HCT116 (cell line): ENCODE results near the gene GSTT4. TPM values are rescaled to one million over a fixed set of nuclear protein-coding genes. Genes with fewer than 3 reads are reported as not detected.

Experiments used
- ATAC-seq: fragments of 200-7000 bp; cut with Tn5 transposase; 2 replicates; pipeline ENCODE4 v1.9.1; 2020; ENCODE audit warnings: mild to moderate bottlenecking, moderate library complexity
- BruUV-seq: library from RNA; stranded (reverse); fragments of 400-500 nt; replicated peaks from 2 replicates; lab custom pipeline; 2021; lab: Mats Ljungman, UMichigan
- CTCF ChIA-PET: fragments of 300-600 bp; sonication (Branson Sonifier 250); formaldehyde crosslinking; loops from one replicate; lab custom pipeline; 2021; ENCODE audit warnings: antibody characterized with exemption; lab: Charles Lee
- POLR2A ChIA-PET: fragments of 300-600, 350-600 bp; sonication (Branson Sonifier 250); formaldehyde crosslinking; loops from one replicate; lab custom pipeline; 2021; ENCODE audit warnings: antibody characterized with exemption; lab: Charles Lee
- RAD21 ChIA-PET, 2 experiments: fragments of 300-600 bp; sonication (Branson Sonifier 250); formaldehyde crosslinking; loops; one replicate each; lab custom pipeline; 2023; ENCODE audit warnings: low total read pairs in 2 of 2; ENCODE audit not compliant: uncharacterized antibody in 2 of 2, unreplicated experiment in 2 of 2, low non-redundant PET in 1 of 2; lab: Charles Lee
- DNase-seq: peaks from one replicate; pipeline ENCODE4 v3.0.0-alpha.2; 2010; ENCODE audit warnings: low read depth, low spot score
- H2AFZ ChIP-seq: fragments of 200-600 bp; shearing (Covaris generic), sonication (generic); 2 replicates; pipeline ENCODE4 v1.6.1; 2017; ENCODE audit warnings: low read depth, mixed run types, mixed read lengths, antibody characterized with exemption, low read length; ENCODE audit not compliant: poor library complexity, severe bottlenecking
- H3K27ac ChIP-seq: 2 replicates; pipeline ENCODE4 v1.5.1; 2012; ENCODE audit warnings: low read depth, low read length
- H3K27me3 ChIP-seq: fragments of 200-600 bp; sonication (generic); 2 replicates; pipeline ENCODE4 v1.6.1; 2016; ENCODE audit warnings: mixed run types, low read length, mixed read lengths; ENCODE audit not compliant: insufficient read depth
- H3K36me3 ChIP-seq, 2 experiments: fragments of 200-500 bp in 1 of 2; fragments of 200-600 bp in 1 of 2; sonication (Bioruptor generic) in 1 of 2; sonication (generic) in 1 of 2; 2 replicates each; pipeline versions ENCODE4 v1.5.1 to v1.6.1; 2014 to 2016; ENCODE audit warnings: low read length in 2 of 2, inconsistent platforms in 1 of 2, mixed read lengths in 1 of 2, mixed run types in 1 of 2; ENCODE audit not compliant: insufficient read depth in 2 of 2, control insufficient read depth in 1 of 2
- H3K4me1 ChIP-seq, 2 experiments: fragments of 200-600 bp in 1 of 2; sonication (generic) in 1 of 2; 2 replicates each; pipeline versions ENCODE4 v1.5.1 to v1.6.1; 2012 to 2017; ENCODE audit warnings: low read length in 2 of 2, inconsistent platforms in 1 of 2, mild to moderate bottlenecking in 1 of 2, mixed read lengths in 1 of 2, mixed run types in 1 of 2, moderate library complexity in 1 of 2; ENCODE audit not compliant: insufficient read depth in 2 of 2, control insufficient read depth in 1 of 2
- H3K4me2 ChIP-seq: fragments of 200-600 bp; sonication (generic); 2 replicates; pipeline ENCODE4 v1.6.1; 2017; ENCODE audit warnings: mixed run types, low read length, mixed read lengths
- H3K4me3 ChIP-seq, 2 experiments: fragments of 200-600 bp in 1 of 2; sonication (generic) in 1 of 2; replicated peaks in 1 of 2; 2 replicates each; pipeline ENCODE4 v1.5.1; 2011 to 2016; ENCODE audit warnings: low read length in 2 of 2, control low read depth in 1 of 2, low read depth in 1 of 2, mild to moderate bottlenecking in 1 of 2, mixed read lengths in 1 of 2, mixed run types in 1 of 2
- H3K79me2 ChIP-seq: fragments of 200-600 bp; sonication (generic); 2 replicates; pipeline ENCODE4 v1.6.1; 2017; ENCODE audit warnings: mild to moderate bottlenecking, mixed run types, low read length, moderate library complexity, mixed read lengths; ENCODE audit not compliant: insufficient read depth
- H3K9ac ChIP-seq: fragments of 200-600 bp; sonication (generic); 2 replicates; pipeline ENCODE4 v1.6.1; 2016; ENCODE audit warnings: low read length, mixed read lengths
- H3K9me2 ChIP-seq: fragments of 200-600 bp; sonication (generic), shearing (Covaris generic); 2 replicates; pipeline ENCODE4 v1.6.1; 2017; ENCODE audit warnings: mixed run types, mild to moderate bottlenecking, moderate library complexity; ENCODE audit not compliant: insufficient read depth
- H3K9me3 ChIP-seq, 2 experiments: fragments of 200-500 bp in 1 of 2; fragments of 200-600 bp in 1 of 2; sonication (Bioruptor generic) in 1 of 2; sonication (generic) in 1 of 2; 2 replicates each; pipeline ENCODE4 v1.6.1; 2014 to 2017; ENCODE audit warnings: low read length in 2 of 2, mixed read lengths in 2 of 2, inconsistent platforms in 1 of 2, low read depth in 1 of 2, mild to moderate bottlenecking in 1 of 2, mixed run types in 1 of 2, moderate library complexity in 1 of 2; ENCODE audit not compliant: control insufficient read depth in 1 of 2, insufficient read depth in 1 of 2
- H4K20me1 ChIP-seq: fragments of 200-600 bp; sonication (generic), shearing (Covaris generic); 2 replicates; pipeline ENCODE4 v1.6.1; 2017; ENCODE audit warnings: mixed run types, mild to moderate bottlenecking, moderate library complexity; ENCODE audit not compliant: insufficient read depth
- EGR1 ChIP-seq: IDR thresholded peaks from 2 replicates; pipeline ENCODE4 v1.6.1; 2012; ENCODE audit warnings: low read depth
- EZH2 ChIP-seq: fragments of 200-600 bp; sonication (generic); IDR thresholded peaks from 2 replicates; pipeline ENCODE4 v1.6.1; 2017; ENCODE audit warnings: antibody characterized with exemption, mixed run types
- EZH2phosphoT487 ChIP-seq: fragments of 200-600 bp; IDR thresholded peaks from 2 replicates; pipeline ENCODE4 v1.6.1; 2018; ENCODE audit warnings: antibody characterized with exemption, borderline replicate concordance
- FOSL1 ChIP-seq: IDR thresholded peaks from 2 replicates; pipeline ENCODE4 v1.6.1; 2012; ENCODE audit warnings: low read depth
- JUND ChIP-seq: IDR thresholded peaks from 2 replicates; pipeline ENCODE4 v1.6.1; 2012
- SRF ChIP-seq: IDR thresholded peaks from 2 replicates; pipeline ENCODE4 v1.6.1; 2012; ENCODE audit warnings: low read depth
- TCF7L2 ChIP-seq: IDR thresholded peaks from 2 replicates; pipeline ENCODE4 v1.7.0; 2011; ENCODE audit warnings: borderline replicate concordance, inconsistent platforms; ENCODE audit not compliant: insufficient read depth, insufficient read length; ENCODE audit errors: extremely low read depth
- ZBTB33 ChIP-seq: IDR thresholded peaks from 2 replicates; pipeline ENCODE4 v1.6.1; 2011; ENCODE audit warnings: mild to moderate bottlenecking, low read length, moderate library complexity; ENCODE audit not compliant: insufficient replicate concordance; ENCODE audit errors: extremely low read depth
- ZFX ChIP-seq: fragments of 450-650 bp; IDR thresholded peaks from 2 replicates; pipeline ENCODE4 v1.6.1; 2017
- ZNF274 ChIP-seq: fragments of 200-500 bp; sonication (Bioruptor generic); IDR thresholded peaks from 2 replicates; pipeline ENCODE4 v1.6.1; 2014; ENCODE audit warnings: mild to moderate bottlenecking, low read depth, low read length, inconsistent platforms
- intact Hi-C: fragments of 100-400 bp; cut with micrococcal nuclease; formaldehyde crosslinking; loops from 2 replicates; pipeline ENCODE4 v1.10.0; 2022
- total RNA-seq: library from RNA; stranded (reverse); gene quantifications from one replicate; pipeline ENCODE4 v1.2.1, GENCODE V29; 2021; ENCODE audit not compliant: unreplicated experiment
- TF ChIP-seq, protein P1 (sequence below): IDR thresholded peaks from 2 replicates; pipeline ENCODE4 v1.6.1; 2012; ENCODE audit warnings: low read depth
- TF ChIP-seq, protein P2 (sequence below): IDR thresholded peaks from 2 replicates; pipeline ENCODE4 v1.6.1; 2012

The GSTT4 gene
- total RNA-seq, 1 experiment from 2014 or later, result not detected

- TF ChIP-seq JUND (no peak), EZH2phosphoT487 (no peak), ZNF274 (no peak), FOSL1 (no peak), EGR1 (no peak), ZFX (no peak), EZH2 (no peak), SRF (no peak), ZBTB33 (no peak), TCF7L2 (no peak)
- TF ChIP-seq, protein P1, sequence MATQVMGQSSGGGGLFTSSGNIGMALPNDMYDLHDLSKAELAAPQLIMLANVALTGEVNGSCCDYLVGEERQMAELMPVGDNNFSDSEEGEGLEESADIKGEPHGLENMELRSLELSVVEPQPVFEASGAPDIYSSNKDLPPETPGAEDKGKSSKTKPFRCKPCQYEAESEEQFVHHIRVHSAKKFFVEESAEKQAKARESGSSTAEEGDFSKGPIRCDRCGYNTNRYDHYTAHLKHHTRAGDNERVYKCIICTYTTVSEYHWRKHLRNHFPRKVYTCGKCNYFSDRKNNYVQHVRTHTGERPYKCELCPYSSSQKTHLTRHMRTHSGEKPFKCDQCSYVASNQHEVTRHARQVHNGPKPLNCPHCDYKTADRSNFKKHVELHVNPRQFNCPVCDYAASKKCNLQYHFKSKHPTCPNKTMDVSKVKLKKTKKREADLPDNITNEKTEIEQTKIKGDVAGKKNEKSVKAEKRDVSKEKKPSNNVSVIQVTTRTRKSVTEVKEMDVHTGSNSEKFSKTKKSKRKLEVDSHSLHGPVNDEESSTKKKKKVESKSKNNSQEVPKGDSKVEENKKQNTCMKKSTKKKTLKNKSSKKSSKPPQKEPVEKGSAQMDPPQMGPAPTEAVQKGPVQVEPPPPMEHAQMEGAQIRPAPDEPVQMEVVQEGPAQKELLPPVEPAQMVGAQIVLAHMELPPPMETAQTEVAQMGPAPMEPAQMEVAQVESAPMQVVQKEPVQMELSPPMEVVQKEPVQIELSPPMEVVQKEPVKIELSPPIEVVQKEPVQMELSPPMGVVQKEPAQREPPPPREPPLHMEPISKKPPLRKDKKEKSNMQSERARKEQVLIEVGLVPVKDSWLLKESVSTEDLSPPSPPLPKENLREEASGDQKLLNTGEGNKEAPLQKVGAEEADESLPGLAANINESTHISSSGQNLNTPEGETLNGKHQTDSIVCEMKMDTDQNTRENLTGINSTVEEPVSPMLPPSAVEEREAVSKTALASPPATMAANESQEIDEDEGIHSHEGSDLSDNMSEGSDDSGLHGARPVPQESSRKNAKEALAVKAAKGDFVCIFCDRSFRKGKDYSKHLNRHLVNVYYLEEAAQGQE, result no peak
- TF ChIP-seq, protein P2, sequence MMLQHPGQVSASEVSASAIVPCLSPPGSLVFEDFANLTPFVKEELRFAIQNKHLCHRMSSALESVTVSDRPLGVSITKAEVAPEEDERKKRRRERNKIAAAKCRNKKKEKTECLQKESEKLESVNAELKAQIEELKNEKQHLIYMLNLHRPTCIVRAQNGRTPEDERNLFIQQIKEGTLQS, result no peak
- RAD21 ChIA-PET, result no interaction called here
- Histone ChIP-seq H3K4me2 (no peak overlapping the region), H2AFZ (no peak overlapping the region), H3K27me3 (no peaks in the 10 kb centered on the region), H3K9me2 (no peaks in the 10 kb centered on the region), H3K4me1 (no peaks in the 10 kb centered on the region), H3K9me3 (no peaks in the 10 kb centered on the region), H4K20me1 (no peaks in the 10 kb centered on the region), H3K36me3 (peaks cover 22 to 30% of the 10 kb centered on the region in 2 experiments), H3K4me3 (no peak overlapping the region), H3K79me2 (no peaks in the 10 kb centered on the region), H3K9ac (no peak overlapping the region), H3K27ac (no peak overlapping the region)
- intact Hi-C loops, result no loop called here
- no peak for ATAC-seq
- CTCF ChIA-PET, result no interaction called here
- POLR2A ChIA-PET, result no interaction called here
- DNase-seq, result no peak
- no TSS peak for BruUV-seq
Observed at GRCh38 chr22:24051028-24051427, 45.8 kb upstream of the GSTT4 start.
